Stimulated activated CD4-positive, alpha-beta T cell treated with anti-CD3 and anti-CD28 coated beads, Interleukin-2, amount 100 ng/mL, for 24 hours (primary cell): Measurements from ENCODE around the gene HEXIM1.
A peak's percentile ranks its signal among the peaks of the same experiment; 100 is the strongest.

Experiments
- DNase-seq, 2 donors: peaks; one replicate each; pipeline ENCODE4 v3.0.0-alpha.2; 2020

The HEXIM1 gene

GRCh38 chr17:45175759-45176115 lies 27.5 kb downstream of the HEXIM1 start:
- no peak for DNase-seq

GRCh38 chr17:45177563-45177962 lies 29.3 kb downstream of the HEXIM1 start:
- no peak for DNase-seq

- no peak for DNase-seq
Measured at GRCh38 chr17:45184144-45184543, 35.9 kb downstream of the HEXIM1 start.

GRCh38 chr17:45186801-45187354 lies 38.6 kb downstream of the HEXIM1 start:
- no peak for DNase-seq

- DNase-seq, result no peak
Measured at GRCh38 chr17:45189009-45189408, 40.7 kb downstream of the HEXIM1 start.

- DNase-seq, result no peak
Measured at GRCh38 chr17:45190503-45191255, 42.4 kb downstream of the HEXIM1 start.

- DNase-seq, result no peak
Measured at GRCh38 chr17:45195424-45195823, 47.1 kb downstream of the HEXIM1 start.

- no peak for DNase-seq
Measured at GRCh38 chr17:45197108-45197507, 48.8 kb downstream of the HEXIM1 start.

- peak; percentile 93 to 96 for DNase-seq
Measured at GRCh38 chr17:45197555-45198334, 49.5 kb downstream of the HEXIM1 start.

GRCh38 chr17:45200701-45201100 lies 52.4 kb downstream of the HEXIM1 start:
- no peak for DNase-seq

- DNase-seq, result no peak
Measured at GRCh38 chr17:45201457-45201856, 53.2 kb downstream of the HEXIM1 start.
